CD4-positive, alpha-beta T cell treated with Interleukin-1 beta for 1 hour (primary cell): ENCODE data around the gene ACOX2.

ENCODE experiments used
- DNase-seq, 2 donors: peaks; one replicate each; pipeline ENCODE4 v3.0.0-alpha.2; 2020 to 2022

The ACOX2 gene

GRCh38 chr3:58566398-58567250 lies 29.6 kb upstream of the ACOX2 start:
- no peak for DNase-seq

GRCh38 chr3:58565621-58566397 lies 28.8 kb upstream of the ACOX2 start:
- DNase-seq: no peak

GRCh38 chr3:58564456-58565160 lies 27.6 kb upstream of the ACOX2 start:
- no peak for DNase-seq

GRCh38 chr3:58564054-58564453 lies 27.1 kb upstream of the ACOX2 start:
- DNase-seq: no peak

GRCh38 chr3:58563386-58564035 lies 26.5 kb upstream of the ACOX2 start:
- DNase-seq: no peak

GRCh38 chr3:58562498-58562897 lies 25.5 kb upstream of the ACOX2 start:
- DNase-seq: no peak

GRCh38 chr3:58560771-58561311 lies 23.9 kb upstream of the ACOX2 start:
- DNase-seq: no peak

- DNase-seq: no peak
Measured at GRCh38 chr3:58559586-58559985, 22.6 kb upstream of the ACOX2 start.

- DNase-seq: no peak
Measured at GRCh38 chr3:58557491-58557890, 20.5 kb upstream of the ACOX2 start.

- no peak for DNase-seq
Measured at GRCh38 chr3:58556761-58557221, 19.8 kb upstream of the ACOX2 start.

- DNase-seq: no peak
Measured at GRCh38 chr3:58556001-58556400, 19.0 kb upstream of the ACOX2 start.

GRCh38 chr3:58555203-58555602 lies 18.2 kb upstream of the ACOX2 start:
- no peak for DNase-seq

- DNase-seq: no peak
Measured at GRCh38 chr3:58553003-58553402, 16.0 kb upstream of the ACOX2 start.

GRCh38 chr3:58551636-58552180 lies 14.7 kb upstream of the ACOX2 start:
- no peak for DNase-seq

- DNase-seq: no peak
Measured at GRCh38 chr3:58544541-58544940, 7.6 kb upstream of the ACOX2 start.

GRCh38 chr3:58540176-58540858 lies 3.3 kb upstream of the ACOX2 start:
- DNase-seq: no peak

- DNase-seq: no peak
Measured at GRCh38 chr3:58539626-58540025, 2.6 kb upstream of the ACOX2 start.

GRCh38 chr3:58537412-58538301 lies 667 bp upstream of the ACOX2 start:
- DNase-seq: no peak

GRCh38 chr3:58535531-58536500 lies 1.2 kb downstream of the ACOX2 start:
- no peak for DNase-seq
